Measurements from ENCODE around the gene THSD4. TPM values are rescaled to one million over a fixed set of nuclear protein-coding genes. Genes with fewer than 3 reads are reported as not detected.

Gene THSD4
- total RNA-seq, 1 experiment from 2014 or later = 24.2 TPM

GRCh38 chr15:71323584-71323983, 208.3 kb downstream of the THSD4 start:
- no TSS peak for BruUV-seq (replicated peaks)

DNA sequence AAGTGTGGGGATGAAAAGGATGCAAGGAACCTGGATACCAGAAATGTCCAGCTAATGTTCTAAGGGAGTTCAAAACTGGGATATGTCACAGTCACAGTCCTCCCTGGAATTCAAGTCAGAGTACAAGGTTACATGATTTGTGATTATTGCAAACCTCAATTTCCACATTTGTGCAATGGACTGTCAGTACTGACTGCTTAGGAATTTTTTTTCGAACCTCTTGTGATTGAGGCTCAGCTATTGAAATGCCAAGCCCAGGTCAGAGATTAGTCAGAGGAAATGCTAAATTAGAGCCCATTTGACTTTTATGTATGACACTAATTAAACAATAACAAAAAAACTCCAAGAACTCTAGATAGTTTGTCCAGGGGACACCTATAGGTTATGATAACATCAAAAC, 210.2 kb downstream of the THSD4 start:
- no peaks in the 10 kb centered on the region for H3K9me3 Mint-ChIP-seq (ENCODE audit: low read depth, unreplicated experiment)
- intact Hi-C loops (cut with micrococcal nuclease; ENCODE audit: unreplicated experiment) = no loop called here
- no peak for DNase-seq
- H3K27ac Mint-ChIP-seq (ENCODE audit: unreplicated experiment) = no peak overlapping the region
- BruUV-seq (replicated peaks) = no TSS peak
- no peak overlapping the region for H3K4me3 Mint-ChIP-seq (ENCODE audit: low read depth, unreplicated experiment)
- H3K27me3 Mint-ChIP-seq (ENCODE audit: unreplicated experiment) = no peaks in the 10 kb centered on the region
- peaks cover 11% of the 10 kb centered on the region for H3K4me1 Mint-ChIP-seq (ENCODE audit: low read depth, unreplicated experiment)
- CTCF ChIA-PET = no interaction called here
- no peaks in the 10 kb centered on the region for H3K36me3 Mint-ChIP-seq (ENCODE audit: insufficient read depth, unreplicated experiment)
- TF ChIP-seq, protein P1, sequence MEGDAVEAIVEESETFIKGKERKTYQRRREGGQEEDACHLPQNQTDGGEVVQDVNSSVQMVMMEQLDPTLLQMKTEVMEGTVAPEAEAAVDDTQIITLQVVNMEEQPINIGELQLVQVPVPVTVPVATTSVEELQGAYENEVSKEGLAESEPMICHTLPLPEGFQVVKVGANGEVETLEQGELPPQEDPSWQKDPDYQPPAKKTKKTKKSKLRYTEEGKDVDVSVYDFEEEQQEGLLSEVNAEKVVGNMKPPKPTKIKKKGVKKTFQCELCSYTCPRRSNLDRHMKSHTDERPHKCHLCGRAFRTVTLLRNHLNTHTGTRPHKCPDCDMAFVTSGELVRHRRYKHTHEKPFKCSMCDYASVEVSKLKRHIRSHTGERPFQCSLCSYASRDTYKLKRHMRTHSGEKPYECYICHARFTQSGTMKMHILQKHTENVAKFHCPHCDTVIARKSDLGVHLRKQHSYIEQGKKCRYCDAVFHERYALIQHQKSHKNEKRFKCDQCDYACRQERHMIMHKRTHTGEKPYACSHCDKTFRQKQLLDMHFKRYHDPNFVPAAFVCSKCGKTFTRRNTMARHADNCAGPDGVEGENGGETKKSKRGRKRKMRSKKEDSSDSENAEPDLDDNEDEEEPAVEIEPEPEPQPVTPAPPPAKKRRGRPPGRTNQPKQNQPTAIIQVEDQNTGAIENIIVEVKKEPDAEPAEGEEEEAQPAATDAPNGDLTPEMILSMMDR (IDR thresholded peaks at IDR 0.05; ENCODE audit: unreplicated experiment) = no peak

More at GRCh38 chr15:71323584-71323983, 208.3 kb downstream of the THSD4 start:
- Mint-ChIP-seq H3K36me3 (ENCODE audit: insufficient read depth, unreplicated experiment) (peaks cover 3% of the 10 kb centered on the region), H3K9me3 (ENCODE audit: low read depth, unreplicated experiment) (peaks cover 1% of the 10 kb centered on the region), H3K4me1 (ENCODE audit: low read depth, unreplicated experiment) (peaks cover 11% of the 10 kb centered on the region), H3K27ac (ENCODE audit: unreplicated experiment) (no peak overlapping the region), H3K27me3 (ENCODE audit: unreplicated experiment) (no peaks in the 10 kb centered on the region), H3K4me3 (ENCODE audit: low read depth, unreplicated experiment) (no peak overlapping the region)
- DNase-seq = no peak
- TF ChIP-seq, protein P1 (IDR thresholded peaks at IDR 0.05; ENCODE audit: unreplicated experiment) = no peak
- intact Hi-C loops (cut with micrococcal nuclease; ENCODE audit: unreplicated experiment) = no loop called here
- CTCF ChIA-PET = no interaction called here

DNA sequence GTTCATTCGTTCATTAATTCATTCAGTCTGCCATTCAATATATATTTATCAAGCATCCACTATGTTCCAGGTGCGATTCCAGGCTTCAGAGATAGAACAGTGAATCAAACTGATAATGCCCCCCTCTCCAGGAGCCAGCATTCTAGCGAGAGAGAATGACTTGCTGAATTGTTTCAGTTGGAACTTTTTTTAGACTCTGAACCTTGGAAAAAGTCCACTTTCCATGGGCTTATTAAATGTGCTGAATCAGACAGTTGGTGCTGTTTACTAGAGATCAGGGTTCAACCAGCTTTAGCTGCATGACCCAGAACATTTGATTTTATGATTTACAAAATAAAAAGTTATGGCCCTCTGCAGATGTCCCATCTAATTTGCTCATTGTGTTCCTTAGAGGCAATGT, 213.2 kb downstream of the THSD4 start:
- Mint-ChIP-seq H3K9me3 (ENCODE audit: low read depth, unreplicated experiment) (no peaks in the 10 kb centered on the region), H3K4me3 (ENCODE audit: low read depth, unreplicated experiment) (no peak overlapping the region), H3K4me1 (ENCODE audit: low read depth, unreplicated experiment) (peaks cover 11% of the 10 kb centered on the region), H3K27ac (ENCODE audit: unreplicated experiment) (no peak overlapping the region), H3K36me3 (ENCODE audit: insufficient read depth, unreplicated experiment) (no peaks in the 10 kb centered on the region), H3K27me3 (ENCODE audit: unreplicated experiment) (no peaks in the 10 kb centered on the region)
- TF ChIP-seq, protein P1 (IDR thresholded peaks at IDR 0.05; ENCODE audit: unreplicated experiment) = no peak
- intact Hi-C loops (cut with micrococcal nuclease; ENCODE audit: unreplicated experiment) = no loop called here
- no peak for DNase-seq
- CTCF ChIA-PET = no interaction called here
- no TSS peak for BruUV-seq (replicated peaks)

- no peak overlapping the region for H3K4me3 Mint-ChIP-seq (ENCODE audit: low read depth, unreplicated experiment)
- CTCF ChIA-PET = no interaction called here
- no peaks in the 10 kb centered on the region for H3K9me3 Mint-ChIP-seq (ENCODE audit: low read depth, unreplicated experiment)
- TF ChIP-seq, protein P1 (IDR thresholded peaks at IDR 0.05; ENCODE audit: unreplicated experiment) = no peak
- intact Hi-C loops (cut with micrococcal nuclease; ENCODE audit: unreplicated experiment) = no loop called here
- H3K27me3 Mint-ChIP-seq (ENCODE audit: unreplicated experiment) = no peaks in the 10 kb centered on the region
- no peaks in the 10 kb centered on the region for H3K36me3 Mint-ChIP-seq (ENCODE audit: insufficient read depth, unreplicated experiment)
- BruUV-seq (replicated peaks) = no TSS peak
- H3K4me1 Mint-ChIP-seq (ENCODE audit: low read depth, unreplicated experiment) = peaks cover 11% of the 10 kb centered on the region
- no peak overlapping the region for H3K27ac Mint-ChIP-seq (ENCODE audit: unreplicated experiment)
- no peak for DNase-seq
Measured at GRCh38 chr15:71329041-71329440, 213.8 kb downstream of the THSD4 start.
